Loucy (cell line): ENCODE measurements around the gene ANKRD49.

Experiments used
- CTCF ChIP-seq: fragments of 200-600 bp; sonication (generic); conservative IDR thresholded peaks from 2 replicates; pipeline ENCODE4 v1.5.1; 2014; ENCODE audit warnings: mild to moderate bottlenecking, antibody characterized with exemption, low read length
- EZH2phosphoT487 ChIP-seq: fragments of 200-600 bp; IDR thresholded peaks from 2 replicates; pipeline ENCODE4 v1.6.1; 2018; ENCODE audit warnings: antibody characterized with exemption, mild to moderate bottlenecking, moderate library complexity, borderline replicate concordance

- TF ChIP-seq CTCF (no peak), EZH2phosphoT487 (no peak)
Measured at GRCh38 chr11:94537031-94537600, 43.3 kb downstream of the ANKRD49 start.
